Measurements from ENCODE around the gene MAGOH. TPM values are rescaled to one million over a fixed set of nuclear protein-coding genes. Genes with fewer than 3 reads are reported as not detected.
A peak's percentile ranks its signal among the peaks of the same experiment; 100 is the strongest.

Gene MAGOH
- total and polyA plus RNA-seq, 9 of the 15 experiments (the other 6 are each of a cell fraction or from before 2014, with no cell fraction given), result 102 to 342 (median 135) TPM

DNA sequence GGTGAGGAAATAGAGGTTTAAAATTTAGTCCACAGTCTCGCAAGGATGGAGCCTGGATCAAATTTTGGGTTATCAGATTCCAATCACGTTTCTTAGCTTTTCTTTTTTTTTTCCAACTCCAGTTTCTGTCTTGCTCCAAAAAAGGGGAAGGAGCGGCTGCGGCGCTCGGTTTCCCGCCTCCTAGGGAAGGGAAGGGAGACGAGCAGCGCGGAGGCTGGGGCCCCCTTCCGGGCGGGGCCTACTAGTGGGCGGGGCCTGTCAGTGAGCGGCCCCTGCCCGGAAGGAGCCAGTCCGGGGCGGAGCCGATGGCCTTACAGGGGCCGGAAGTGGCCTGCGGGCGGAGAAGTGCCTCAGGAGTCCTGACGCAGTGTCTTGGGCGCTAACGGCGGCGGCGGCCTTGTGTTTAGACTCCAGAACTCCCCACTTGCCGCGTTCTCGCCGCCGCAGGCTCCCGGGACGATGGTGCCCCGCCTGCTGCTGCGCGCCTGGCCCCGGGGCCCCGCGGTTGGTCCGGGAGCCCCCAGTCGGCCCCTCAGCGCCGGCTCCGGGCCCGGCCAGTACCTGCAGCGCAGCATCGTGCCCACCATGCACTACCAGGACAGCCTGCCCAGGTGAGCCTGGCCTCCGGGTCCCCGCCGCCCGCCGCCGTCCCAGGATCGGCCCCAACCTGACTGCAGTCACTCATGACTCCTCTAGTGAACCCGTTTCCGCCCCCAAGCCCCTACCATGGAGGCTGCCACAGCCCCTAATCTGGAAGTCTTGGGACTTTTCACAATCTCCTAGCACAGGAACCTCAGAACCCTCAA, 41.6 kb downstream of the MAGOH start, which contains the start of gene CPT2 (continued):
- TF ChIP-seq RFX5 (IDR thresholded peaks at IDR 0.05; ENCODE audit: low read depth, low read length) (0 out of 2 replicates have a peak, but pooled peaks have one; percentile 20), HDAC6 (IDR thresholded peaks at IDR 0.05; ENCODE audit: low read depth, low read length) (no peak), ZNF274 (IDR thresholded peaks at IDR 0.05; ENCODE audit: borderline replicate concordance, low read depth, low read length) (no peak), ZNF174 (CRISPR knock-in tag; IDR thresholded peaks at IDR 0.05) (no peak), U2AF1 (optimal IDR thresholded peaks at IDR 0.05; ENCODE audit: low read depth, low read length) (peak; percentile 39), VEZF1 (CRISPR knock-in tag; IDR thresholded peaks at IDR 0.05) (peak; percentile 86), ZNF280A (IDR thresholded peaks at IDR 0.05; ENCODE audit: low read depth, partially characterized antibody) (no peak), GATAD2A (IDR thresholded peaks at IDR 0.05) (no peak), PHTF2 (CRISPR knock-in tag; IDR thresholded peaks at IDR 0.05) (0 out of 2 replicates have a peak, but pooled peaks have one; percentile 34), RBM15 (IDR thresholded peaks at IDR 0.05; ENCODE audit: insufficient read depth, low read length) (no peak), EGR1 (conservative IDR thresholded peaks at IDR 0.05) (peak; percentile 9; the same call in 1 of the 2 replicates), POLR2G (IDR thresholded peaks at IDR 0.05; ENCODE audit: low read depth, low read length) (peak; percentile 98), MCM3 (IDR thresholded peaks at IDR 0.05) (no peak), ZNF518B (CRISPR knock-in tag; IDR thresholded peaks at IDR 0.05) (no peak), POLR2A (conservative IDR thresholded peaks at IDR 0.05) (peak; percentile 95), PML (IDR thresholded peaks at IDR 0.05; ENCODE audit: low read length) (peak; percentile 81), E2F8 (IDR thresholded peaks at IDR 0.05; ENCODE audit: low read depth, partially characterized antibody) (peak; percentile 95), SMC3 (conservative IDR thresholded peaks at IDR 0.05; ENCODE audit: insufficient read depth, low read depth, low read length) (no peak), RHOXF2B (CRISPR knock-in tag; conservative IDR thresholded peaks at IDR 0.05) (0 out of 2 replicates have a peak, but pooled peaks have one; percentile 66), ZNF23 (CRISPR knock-in tag; IDR thresholded peaks at IDR 0.05) (no peak)

Data from K562 (cell line).